GM19035 (cell line): ENCODE measurements around the gene FCSK.

Experiments
- ATAC-seq: cut with Tn5 transposase; IDR thresholded peaks from one replicate; pipeline ENCODE4 v1.9.1; 2021; ENCODE audit not compliant: unreplicated experiment

FCSK gene

GRCh38 chr16:70453117-70453891, 1.1 kb upstream of the FCSK start:
- no peak for ATAC-seq

GRCh38 chr16:70453892-70454221, 538 bp upstream of the FCSK start:
- ATAC-seq = no peak

GRCh38 chr16:70455910-70456309, 1.5 kb downstream of the FCSK start:
- ATAC-seq = no peak

- no peak for ATAC-seq
Observed at GRCh38 chr16:70457446-70458166, 3.2 kb downstream of the FCSK start.

- no peak for ATAC-seq
Observed at GRCh38 chr16:70460737-70461261, 6.4 kb downstream of the FCSK start.

GRCh38 chr16:70463235-70463634, 8.8 kb downstream of the FCSK start:
- ATAC-seq = no peak

- no peak for ATAC-seq
Observed at GRCh38 chr16:70465999-70466804, 11.8 kb downstream of the FCSK start.

GRCh38 chr16:70466805-70467076, 12.3 kb downstream of the FCSK start:
- no peak for ATAC-seq

GRCh38 chr16:70467113-70467512, 12.7 kb downstream of the FCSK start:
- ATAC-seq = no peak

GRCh38 chr16:70467608-70468007, 13.2 kb downstream of the FCSK start:
- ATAC-seq = no peak

GRCh38 chr16:70468776-70469525, 14.6 kb downstream of the FCSK start:
- no peak for ATAC-seq

GRCh38 chr16:70470141-70470926, 15.9 kb downstream of the FCSK start:
- no peak for ATAC-seq

GRCh38 chr16:70470927-70471341, 16.5 kb downstream of the FCSK start:
- ATAC-seq = no peak

GRCh38 chr16:70472786-70473433, 18.5 kb downstream of the FCSK start:
- ATAC-seq = no peak

- ATAC-seq = no peak
Observed at GRCh38 chr16:70473446-70474319, 19.3 kb downstream of the FCSK start.

GRCh38 chr16:70474320-70475053, 20.1 kb downstream of the FCSK start:
- no peak for ATAC-seq

GRCh38 chr16:70475054-70475871, 20.9 kb downstream of the FCSK start:
- ATAC-seq = no peak
